ENCODE measurements around the gene CD163L1. TPM values are rescaled to one million over a fixed set of nuclear protein-coding genes. Genes with fewer than 3 reads are reported as not detected.
"Not testable (repeated sequence)": the region's sequence is repeated elsewhere in the genome, so short reads cannot be mapped to it uniquely, and the experiment has no call there.

Gene CD163L1
- total RNA-seq, 4 donors from 2014 or later = 0.32 to 4.7 (median 2.1) TPM

- TF ChIP-seq POLR2A (IDR thresholded peaks at IDR 0.05) (no peak), EP300 (IDR thresholded peaks at IDR 0.05) (no peak), POLR2AphosphoS5 (IDR thresholded peaks at IDR 0.05) (no peak), CTCF (IDR thresholded peaks at IDR 0.05) (no peak)
- 77% methylated on average over 4 of the region's 4 CpGs for WGBS
- H3K4me1 ChIP-seq = no peaks in the 10 kb centered on the region
- no peaks in the 10 kb centered on the region for H3K36me3 ChIP-seq
- H3K27ac ChIP-seq = no peak overlapping the region
- H3K9me3 ChIP-seq = peaks cover 12% of the 10 kb centered on the region
- DNase-seq (ENCODE audit: low spot score in 2 of 2) = no peak
- no peak overlapping the region for H3K4me3 ChIP-seq
- no peaks in the 10 kb centered on the region for H3K27me3 ChIP-seq
Measured at GRCh38 chr12:7349418-7349817, 94.5 kb downstream of the CD163L1 start.

GRCh38 chr12:7346551-7347225 lies 97.3 kb downstream of the CD163L1 start:
- Histone ChIP-seq H3K4me3 (no peak overlapping the region), H3K4me1 (no peaks in the 10 kb centered on the region), H3K27me3 (no peaks in the 10 kb centered on the region), H3K27ac (no peak overlapping the region), H3K36me3 (no peaks in the 10 kb centered on the region), H3K9me3 (peaks cover 12% of the 10 kb centered on the region)
- no peak for DNase-seq (ENCODE audit: low spot score in 2 of 2)
- TF ChIP-seq POLR2A (IDR thresholded peaks at IDR 0.05) (no peak), CTCF (IDR thresholded peaks at IDR 0.05) (no peak), POLR2AphosphoS5 (IDR thresholded peaks at IDR 0.05) (no peak), EP300 (IDR thresholded peaks at IDR 0.05) (no peak)
- WGBS = 79% methylated on average over 6 of the region's 6 CpGs

GRCh38 chr12:7344833-7345606 lies 98.9 kb downstream of the CD163L1 start:
- H3K4me3 ChIP-seq = no peak overlapping the region
- no peak for DNase-seq (ENCODE audit: low spot score in 2 of 2)
- H3K36me3 ChIP-seq = no peaks in the 10 kb centered on the region
- H3K27me3 ChIP-seq = no peaks in the 10 kb centered on the region
- H3K9me3 ChIP-seq = peaks cover 12% of the 10 kb centered on the region
- no peak for TF ChIP-seq CTCF (IDR thresholded peaks at IDR 0.05)
- no peak for TF ChIP-seq POLR2AphosphoS5 (IDR thresholded peaks at IDR 0.05)
- no peak for TF ChIP-seq EP300 (IDR thresholded peaks at IDR 0.05)
- no peak for TF ChIP-seq POLR2A (IDR thresholded peaks at IDR 0.05)
- no peak overlapping the region for H3K27ac ChIP-seq
- no peaks in the 10 kb centered on the region for H3K4me1 ChIP-seq

- H3K36me3 ChIP-seq = no peaks in the 10 kb centered on the region
- H3K9me3 ChIP-seq = no peaks in the 10 kb centered on the region
- H3K27me3 ChIP-seq = no peaks in the 10 kb centered on the region
- TF ChIP-seq POLR2A (IDR thresholded peaks at IDR 0.05) (no peak), POLR2AphosphoS5 (IDR thresholded peaks at IDR 0.05) (no peak), CTCF (IDR thresholded peaks at IDR 0.05) (no peak), EP300 (IDR thresholded peaks at IDR 0.05) (no peak)
- 86% methylated on average over 1 of the region's 1 CpG for WGBS
- no peak for DNase-seq (ENCODE audit: low spot score in 2 of 2)
- no peak overlapping the region for H3K4me3 ChIP-seq
- H3K27ac ChIP-seq = no peak overlapping the region
- H3K4me1 ChIP-seq = no peaks in the 10 kb centered on the region
Measured at GRCh38 chr12:7339675-7340074, 104.3 kb downstream of the CD163L1 start.

- H3K4me1 ChIP-seq; H3K36me3 ChIP-seq; H3K27ac ChIP-seq; H3K4me3 ChIP-seq; DNase-seq (ENCODE audit: low spot score in 2 of 2); H3K27me3 ChIP-seq; H3K9me3 ChIP-seq: not testable (repeated sequence)
- 81% methylated on average over 5 of the region's 5 CpGs for WGBS
Measured at GRCh38 chr12:7337790-7338189, 106.2 kb downstream of the CD163L1 start.
